ENCODE measurements around the gene ARHGAP28.

DNA sequence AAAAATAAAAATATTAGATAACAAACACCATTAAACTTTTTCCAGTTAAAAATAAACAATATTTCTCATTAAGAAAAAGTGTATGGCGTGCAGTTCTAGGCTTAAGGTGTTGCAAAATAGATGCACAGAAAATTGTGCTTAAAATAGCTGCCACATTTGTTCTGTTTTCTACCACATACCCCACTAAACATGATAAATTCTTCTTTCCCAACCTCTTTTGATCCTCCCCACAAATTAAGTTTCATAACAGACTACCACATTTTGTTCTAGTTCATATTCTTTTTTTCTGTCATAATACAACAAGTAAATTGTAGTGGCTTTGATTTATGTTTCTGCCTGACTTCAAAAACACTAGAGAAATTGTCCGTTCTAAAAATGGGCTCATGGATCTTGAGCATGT, 64.5 kb downstream of the ARHGAP28 start:
- TF ChIP-seq, protein P1, sequence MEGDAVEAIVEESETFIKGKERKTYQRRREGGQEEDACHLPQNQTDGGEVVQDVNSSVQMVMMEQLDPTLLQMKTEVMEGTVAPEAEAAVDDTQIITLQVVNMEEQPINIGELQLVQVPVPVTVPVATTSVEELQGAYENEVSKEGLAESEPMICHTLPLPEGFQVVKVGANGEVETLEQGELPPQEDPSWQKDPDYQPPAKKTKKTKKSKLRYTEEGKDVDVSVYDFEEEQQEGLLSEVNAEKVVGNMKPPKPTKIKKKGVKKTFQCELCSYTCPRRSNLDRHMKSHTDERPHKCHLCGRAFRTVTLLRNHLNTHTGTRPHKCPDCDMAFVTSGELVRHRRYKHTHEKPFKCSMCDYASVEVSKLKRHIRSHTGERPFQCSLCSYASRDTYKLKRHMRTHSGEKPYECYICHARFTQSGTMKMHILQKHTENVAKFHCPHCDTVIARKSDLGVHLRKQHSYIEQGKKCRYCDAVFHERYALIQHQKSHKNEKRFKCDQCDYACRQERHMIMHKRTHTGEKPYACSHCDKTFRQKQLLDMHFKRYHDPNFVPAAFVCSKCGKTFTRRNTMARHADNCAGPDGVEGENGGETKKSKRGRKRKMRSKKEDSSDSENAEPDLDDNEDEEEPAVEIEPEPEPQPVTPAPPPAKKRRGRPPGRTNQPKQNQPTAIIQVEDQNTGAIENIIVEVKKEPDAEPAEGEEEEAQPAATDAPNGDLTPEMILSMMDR (IDR thresholded peaks at IDR 0.05): no peak
- no peak for TF ChIP-seq ZFX (IDR thresholded peaks at IDR 0.05; ENCODE audit: borderline replicate concordance)

All from 22Rv1 (cell line).